H1 (cell line): Measurements from ENCODE around the gene PTPRF. TPM values are rescaled to one million over a fixed set of nuclear protein-coding genes. Genes with fewer than 3 reads are reported as not detected.

Experiments used
- CTCF ChIA-PET: fragments of 300-600 bp; sonication (Branson Sonifier 250); formaldehyde crosslinking; loops from one replicate; lab custom pipeline; 2021; ENCODE audit not compliant: partially characterized antibody; lab: Charles Lee
- POLR2A ChIA-PET: fragments of 300-600 bp; sonication (Branson Sonifier 250); formaldehyde crosslinking; loops from one replicate; lab custom pipeline; 2021; ENCODE audit warnings: inconsistent platforms; ENCODE audit not compliant: partially characterized antibody; lab: Charles Lee
- DNase-seq, 2 experiments: peaks; one replicate each; pipeline versions ENCODE4 v3.0.0 to v3.0.0-alpha.2; 2010 to 2022; ENCODE audit warnings: low spot score in 2 of 2, low read depth in 1 of 2, mixed read lengths in 1 of 2
- FAIRE-seq: peaks from 2 replicates; lab custom pipeline; 2011; peaks lifted over from hg19 to GRCh38; lab: Jason Lieb, UNC
- H2AFZ ChIP-seq: 2 replicates; pipeline ENCODE4 v1.8.1; 2012; ENCODE audit warnings: low read length, inconsistent platforms
- H2AK5ac ChIP-seq: 2 replicates; pipeline ENCODE4 v1.6.1; 2013; ENCODE audit warnings: low read depth, low read length
- H2BK120ac ChIP-seq: replicated peaks from 2 replicates; pipeline ENCODE3; 2013; ENCODE audit warnings: low read depth, low read length, inconsistent platforms
- H2BK12ac ChIP-seq: 2 replicates; pipeline ENCODE4 v1.6.1; 2013; ENCODE audit warnings: low read depth, low read length
- H2BK15ac ChIP-seq: 2 replicates; pipeline ENCODE4 v1.6.1; 2013; ENCODE audit warnings: low read length
- H2BK20ac ChIP-seq: 2 replicates; pipeline ENCODE4 v1.6.1; 2013; ENCODE audit warnings: low read length
- H2BK5ac ChIP-seq: 2 replicates; pipeline ENCODE4 v1.6.1; 2013; ENCODE audit warnings: low read depth, low read length
- H3K14ac ChIP-seq: 2 replicates; pipeline ENCODE4 v1.6.1; 2013; ENCODE audit warnings: inconsistent platforms; ENCODE audit not compliant: insufficient read length
- H3K18ac ChIP-seq: 2 replicates; pipeline ENCODE4 v1.6.1; 2013; ENCODE audit warnings: low read length; ENCODE audit errors: extremely low read depth
- H3K23ac ChIP-seq: 2 replicates; pipeline ENCODE4 v1.6.1; 2013; ENCODE audit warnings: inconsistent platforms; ENCODE audit not compliant: insufficient read length
- H3K23me2 ChIP-seq: 2 replicates; pipeline ENCODE4 v1.6.1; 2013; ENCODE audit warnings: low read depth, low read length
- H3K27ac ChIP-seq: 2 replicates; pipeline ENCODE4 v1.6.1; 2011; ENCODE audit warnings: low read depth, low read length, inconsistent platforms
- H3K27me3 ChIP-seq, 4 experiments: replicated peaks in 1 of 4; 1 replicate in 1 of 4; 2 replicates in 3 of 4; pipeline versions ENCODE4 v1.6.1 to v1.8.1; 2011 to 2013; ENCODE audit warnings: low read length in 3 of 4, mild to moderate bottlenecking in 3 of 4, inconsistent platforms in 2 of 4, mixed read lengths in 2 of 4, moderate library complexity in 1 of 4; ENCODE audit not compliant: control insufficient read depth in 3 of 4, insufficient read depth in 3 of 4; ENCODE audit errors: extremely low read depth in 1 of 4
- H3K36me3 ChIP-seq, 4 experiments: 2 replicates each; pipeline versions ENCODE4 v1.6.1 to v1.8.1; 2011 to 2013; ENCODE audit warnings: mild to moderate bottlenecking in 4 of 4, low read length in 3 of 4, moderate library complexity in 2 of 4, control low read depth in 1 of 4, inconsistent platforms in 1 of 4; ENCODE audit not compliant: insufficient read depth in 4 of 4, control insufficient read depth in 2 of 4
- H3K4ac ChIP-seq: replicated peaks from 2 replicates; pipeline ENCODE3; 2013; ENCODE audit warnings: low read length, low read depth, mixed read lengths, inconsistent platforms; ENCODE audit not compliant: insufficient read length
- H3K4me1 ChIP-seq, 4 experiments: replicated peaks in 1 of 4; 1 replicate in 1 of 4; 2 replicates in 3 of 4; pipeline versions ENCODE4 v1.6.1 to v1.8.1; 2011 to 2013; ENCODE audit warnings: low read length in 3 of 4, inconsistent platforms in 2 of 4, mixed read lengths in 1 of 4; ENCODE audit not compliant: insufficient read depth in 4 of 4, control insufficient read depth in 3 of 4
- H3K4me2 ChIP-seq, 2 experiments: 2 replicates each; pipeline versions ENCODE4 v1.6.1 to v1.8.1; 2011 to 2013; ENCODE audit warnings: low read depth in 2 of 2, low read length in 2 of 2, control low read depth in 1 of 2, inconsistent platforms in 1 of 2, mild to moderate bottlenecking in 1 of 2; ENCODE audit not compliant: insufficient read depth in 1 of 2
- H3K4me3 ChIP-seq, 4 experiments: fragments of 200-600, 300-600 bp in 1 of 4; sonication (generic), shearing (Covaris generic), sonication (Bioruptor Twin) in 1 of 4; 2 replicates each; pipeline versions ENCODE4 v1.5.1 to v1.8.1; 2011 to 2016; ENCODE audit warnings: low read length in 4 of 4, low read depth in 3 of 4, control low read depth in 2 of 4, inconsistent platforms in 2 of 4, mild to moderate bottlenecking in 2 of 4, mixed read lengths in 1 of 4, moderate library complexity in 1 of 4; ENCODE audit not compliant: insufficient read depth in 2 of 4; ENCODE audit errors: extremely low read depth in 1 of 4
- H3K56ac ChIP-seq: replicated peaks from 2 replicates; pipeline ENCODE3; 2013; ENCODE audit warnings: low read depth, mild to moderate bottlenecking, mixed read lengths, low read length, inconsistent platforms; ENCODE audit not compliant: insufficient read length
- H3K79me1 ChIP-seq: 2 replicates; pipeline ENCODE4 v1.6.1; 2013; ENCODE audit warnings: low read depth, low read length, control low read depth
- H3K79me2 ChIP-seq, 2 experiments: 2 replicates each; pipeline versions ENCODE4 v1.6.1 to v1.8.1; 2012 to 2013; ENCODE audit warnings: low read length in 2 of 2, mild to moderate bottlenecking in 2 of 2, inconsistent platforms in 1 of 2; ENCODE audit not compliant: insufficient read depth in 2 of 2, control insufficient read depth in 1 of 2
- H3K9ac ChIP-seq, 4 experiments: replicated peaks in 1 of 4; 1 replicate in 1 of 4; 2 replicates in 3 of 4; pipeline versions ENCODE4 v1.6.1 to v1.8.1; 2011 to 2013; ENCODE audit warnings: low read depth in 3 of 4, low read length in 3 of 4, control low read depth in 2 of 4, mild to moderate bottlenecking in 2 of 4, moderate library complexity in 2 of 4, inconsistent platforms in 1 of 4; ENCODE audit errors: extremely low read depth in 1 of 4
- H3K9me3 ChIP-seq, 2 experiments: 2 replicates each; pipeline versions ENCODE4 v1.6.1 to v1.8.1; 2012 to 2013; ENCODE audit warnings: mild to moderate bottlenecking in 2 of 2, moderate library complexity in 2 of 2, control low read depth in 1 of 2, inconsistent platforms in 1 of 2, low read depth in 1 of 2, low read length in 1 of 2, mixed read lengths in 1 of 2; ENCODE audit not compliant: insufficient read depth in 2 of 2
- H4K20me1 ChIP-seq, 2 experiments: replicated peaks in 1 of 2; 2 replicates each; pipeline versions ENCODE3 to v1.8.1; 2011 to 2013; ENCODE audit warnings: inconsistent platforms in 2 of 2, low read length in 2 of 2, mild to moderate bottlenecking in 1 of 2; ENCODE audit not compliant: insufficient read depth in 2 of 2, control insufficient read depth in 1 of 2
- H4K5ac ChIP-seq: 2 replicates; pipeline ENCODE4 v1.6.1; 2013; ENCODE audit warnings: low read length, low read depth, mixed read lengths, inconsistent platforms; ENCODE audit not compliant: insufficient read length
- H4K8ac ChIP-seq: 2 replicates; pipeline ENCODE4 v1.8.0; 2013; ENCODE audit warnings: mild to moderate bottlenecking, moderate library complexity, low read length, inconsistent platforms; ENCODE audit not compliant: insufficient read depth; ENCODE audit errors: extremely low read depth
- H4K91ac ChIP-seq: replicated peaks from 2 replicates; pipeline ENCODE3; 2013; ENCODE audit warnings: low read length, mixed read lengths, inconsistent platforms; ENCODE audit not compliant: insufficient read length
- TAF1 ChIP-seq: IDR thresholded peaks from 2 replicates; pipeline ENCODE4 v1.6.1; 2011; ENCODE audit warnings: mild to moderate bottlenecking, low read depth, low read length
- WGBS, 2 experiments: shearing (Covaris generic) in 1 of 2; methylation state at CpG; one replicate each; pipeline versions ENCODE4 v1.1.6 to v1.1.7; 2013 to 2015; ENCODE audit warnings: low lambda C conversion rate in 2 of 2, mixed read lengths in 2 of 2, inconsistent platforms in 1 of 2, low coverage in 1 of 2, missing lambda C conversion rate in 1 of 2; ENCODE audit not compliant: insufficient replicate concordance in 2 of 2, insufficient coverage in 1 of 2, insufficient read length in 1 of 2; ENCODE audit errors: extremely low coverage in 1 of 2, missing lambda C conversion rate in 1 of 2; 5-methylcytosine and 5-hydroxymethylcytosine counted together
- polyA plus RNA-seq, 7 experiments: library from polyadenylated mRNA; depleted of rRNA in 3 of 7; stranded (reverse) in 5 of 7; unstranded in 2 of 7; fragments of >200 nt in 5 of 7; fragments of 200-250 nt in 2 of 7; gene quantifications; 1 replicate in 5 of 7; 2 replicates in 1 of 7; 4 replicates in 1 of 7; pipeline versions ENCODE4 v1.2.1 to v1.2.3, GENCODE V29; 2011 to 2013; ENCODE audit warnings: missing spikeins in 2 of 7, mixed read lengths in 2 of 7
- total RNA-seq: library from RNA; stranded (reverse); fragmentation: NEBNext Ultra II Directional; extraction: Animal tissue kit (Norgen Biotek cat#: 25700); gene quantifications from 2 replicates; pipeline ENCODE4 v1.2.1, GENCODE V29; 2021

Gene PTPRF
- total and polyA plus RNA-seq, 2 of the 8 experiments (the other 6 are each of a cell fraction or from before 2014, with no cell fraction given), result 136 to 231 TPM

DNA sequence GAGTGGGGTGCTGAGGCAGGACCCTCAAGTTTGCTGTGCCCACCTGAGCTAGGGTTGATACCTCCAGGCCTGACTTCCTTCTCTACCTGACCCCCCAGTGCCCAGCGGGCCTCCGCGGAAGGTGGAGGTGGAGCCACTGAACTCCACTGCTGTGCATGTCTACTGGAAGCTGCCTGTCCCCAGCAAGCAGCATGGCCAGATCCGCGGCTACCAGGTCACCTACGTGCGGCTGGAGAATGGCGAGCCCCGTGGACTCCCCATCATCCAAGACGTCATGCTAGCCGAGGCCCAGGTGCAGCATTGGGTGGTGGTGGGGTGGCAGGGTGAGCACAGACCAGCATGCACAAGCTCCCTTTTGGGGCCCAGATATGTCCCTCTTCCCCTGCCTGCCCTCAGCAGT is 67.9 kb downstream of the PTPRF start:
- Histone ChIP-seq H3K23ac (no peak overlapping the region), H4K91ac (no peak overlapping the region), H3K4me2 (no peak overlapping the region), H2BK120ac (no peak overlapping the region), H2BK15ac (no peak overlapping the region), H2BK5ac (no peak overlapping the region), H3K36me3 (peaks cover 4 to 24% (median 14%) of the 10 kb centered on the region in 4 experiments; a peak in 7 of 8 replicates), H4K5ac (no peak overlapping the region), H2BK12ac (no peak overlapping the region), H3K23me2 (no peaks in the 10 kb centered on the region), H3K18ac (no peak overlapping the region), H3K79me1 (no peaks in the 10 kb centered on the region; the same call in 1 of the 2 replicates), H3K79me2 (no peaks in the 10 kb centered on the region), H3K27ac (no peak overlapping the region), H2AFZ (no peak overlapping the region), H3K4me1 (no peaks in the 10 kb centered on the region; a peak in 1 of 7 replicates), H2BK20ac (no peak overlapping the region), H3K9me3 (no peaks in the 10 kb centered on the region), H3K56ac (no peak overlapping the region), H3K4ac (no peak overlapping the region), H4K8ac (no peak overlapping the region), H3K4me3 (no peak overlapping the region), H3K9ac (no peak overlapping the region), H3K14ac (no peak overlapping the region), H4K20me1 (peaks cover 2 to 27% of the 10 kb centered on the region in 2 experiments), H2AK5ac (no peak overlapping the region), H3K27me3 (no peaks in the 10 kb centered on the region)
- no peak for FAIRE-seq
- POLR2A ChIA-PET, result interaction anchor here (0.9 to 1.3 kb wide), 2 partner anchors 10 to 66 kb away, joined by 3 to 4 read pairs; no protein-coding TSS in a partner anchor
- CTCF ChIA-PET, result interaction anchor here (0.5 to 3.7 kb wide), 4 partner anchors 9 to 69 kb away, joined by 3 to 16 read pairs (median 6); no protein-coding TSS in a partner anchor
- no peak for DNase-seq
- no peak for TF ChIP-seq TAF1
- WGBS, 2 experiments, result 94% methylated on average over 11 of the region's 11 CpGs; no CpG with 5 or more reads in 1 of the 2 experiments
